ENCODE data around the gene WDR77. TPM values are rescaled to one million over a fixed set of nuclear protein-coding genes. Genes with fewer than 3 reads are reported as not detected.

WDR77 gene
- total RNA-seq, 1 experiment from 2014 or later: 62.1 TPM

GRCh38 chr1:111486431-111486830 lies 37.4 kb upstream of the WDR77 start:
- H3K9me2 ChIP-seq (replicated peaks; ENCODE audit: low read length): no peaks in the 10 kb centered on the region
- no TSS peak for BruUV-seq (replicated peaks)
- peak; percentile 39; the same call in 1 of the 2 replicates for ATAC-seq
- 0 out of 2 replicates have a peak overlapping the region, but pooled peaks have one; percentile 2 for H3K4me2 ChIP-seq (ENCODE audit: low read length)
- no peak overlapping the region for H3K4me3 ChIP-seq (ENCODE audit: low read length)
- no peaks in the 10 kb centered on the region for H3K79me2 ChIP-seq (ENCODE audit: low read length)
- no peaks in the 10 kb centered on the region for H3K27me3 ChIP-seq (ENCODE audit: low read length)
- peaks cover 9% of the 10 kb centered on the region for H3K4me1 ChIP-seq (ENCODE audit: insufficient read depth, low read length)
- H4K20me1 ChIP-seq (ENCODE audit: low read length): no peaks in the 10 kb centered on the region
- no peaks in the 10 kb centered on the region for H3F3A ChIP-seq (ENCODE audit: low read length, unreplicated experiment)
- no peaks in the 10 kb centered on the region for H3K9me3 ChIP-seq (ENCODE audit: low read length)
- no peaks in the 10 kb centered on the region for H3K36me3 ChIP-seq (ENCODE audit: low read depth, low read length)
- DNase-seq: peak; percentile 69
- intact Hi-C loops (cut with micrococcal nuclease): no loop called here
- H2AFZ ChIP-seq (ENCODE audit: low read length): no peak overlapping the region
- H3K27ac ChIP-seq (ENCODE audit: low read length): no peak overlapping the region
- ChIA-PET POLR2A (ENCODE audit: unreplicated experiment) (no interaction called here), CTCF (interaction anchor here (0.7 to 0.8 kb wide), 2 partner anchors 228 to 456 kb away, joined by 4 read pairs; no protein-coding TSS in a partner anchor)
- TF ChIP-seq EZH2phosphoT487 (IDR thresholded peaks at IDR 0.05; ENCODE audit: borderline replicate concordance, low read length) (no peak), CTCF (conservative IDR thresholded peaks at IDR 0.05; ENCODE audit: low read depth, low read length) (no peak), EZH2 (IDR thresholded peaks at IDR 0.05; ENCODE audit: low read length, unreplicated experiment) (no peak)
- H3K9ac ChIP-seq (ENCODE audit: low read length): no peak overlapping the region

- H3K4me1 ChIP-seq (ENCODE audit: insufficient read depth, low read length): peaks cover 9% of the 10 kb centered on the region
- no peaks in the 10 kb centered on the region for H3K9me3 ChIP-seq (ENCODE audit: low read length)
- CTCF ChIA-PET: no interaction called here
- H3K27ac ChIP-seq (ENCODE audit: low read length): no peak overlapping the region
- DNase-seq (no peak), ATAC-seq (no peak)
- TF ChIP-seq EZH2 (IDR thresholded peaks at IDR 0.05; ENCODE audit: low read length, unreplicated experiment) (no peak), EZH2phosphoT487 (IDR thresholded peaks at IDR 0.05; ENCODE audit: borderline replicate concordance, low read length) (no peak), CTCF (conservative IDR thresholded peaks at IDR 0.05; ENCODE audit: low read depth, low read length) (no peak)
- no peak overlapping the region for H3K4me3 ChIP-seq (ENCODE audit: low read length)
- no peaks in the 10 kb centered on the region for H3K79me2 ChIP-seq (ENCODE audit: low read length)
- H3F3A ChIP-seq (ENCODE audit: low read length, unreplicated experiment): no peaks in the 10 kb centered on the region
- H3K9me2 ChIP-seq (replicated peaks; ENCODE audit: low read length): no peaks in the 10 kb centered on the region
- POLR2A ChIA-PET (ENCODE audit: unreplicated experiment): no interaction called here
- no TSS peak for BruUV-seq (replicated peaks)
- H2AFZ ChIP-seq (ENCODE audit: low read length): no peak overlapping the region
- H3K36me3 ChIP-seq (ENCODE audit: low read depth, low read length): no peaks in the 10 kb centered on the region
- H3K9ac ChIP-seq (ENCODE audit: low read length): no peak overlapping the region
- H3K27me3 ChIP-seq (ENCODE audit: low read length): no peaks in the 10 kb centered on the region
- H4K20me1 ChIP-seq (ENCODE audit: low read length): no peaks in the 10 kb centered on the region
- intact Hi-C loops (cut with micrococcal nuclease): no loop called here
- H3K4me2 ChIP-seq (ENCODE audit: low read length): no peak overlapping the region
These were observed 35.5 kb upstream of the WDR77 start for GRCh38 chr1:111484391-111485026.

GRCh38 chr1:111483876-111484275 lies 34.8 kb upstream of the WDR77 start:
- intact Hi-C loops (cut with micrococcal nuclease): no loop called here
- Histone ChIP-seq H3K79me2 (ENCODE audit: low read length) (no peaks in the 10 kb centered on the region), H3K4me2 (ENCODE audit: low read length) (no peak overlapping the region), H3K4me1 (ENCODE audit: insufficient read depth, low read length) (peaks cover 9% of the 10 kb centered on the region), H3K9me2 (replicated peaks; ENCODE audit: low read length) (no peaks in the 10 kb centered on the region), H3K36me3 (ENCODE audit: low read depth, low read length) (no peaks in the 10 kb centered on the region), H3K9me3 (ENCODE audit: low read length) (no peaks in the 10 kb centered on the region), H3K27me3 (ENCODE audit: low read length) (no peaks in the 10 kb centered on the region), H3F3A (ENCODE audit: low read length, unreplicated experiment) (no peaks in the 10 kb centered on the region), H3K27ac (ENCODE audit: low read length) (no peak overlapping the region), H3K9ac (ENCODE audit: low read length) (no peak overlapping the region), H4K20me1 (ENCODE audit: low read length) (no peaks in the 10 kb centered on the region), H2AFZ (ENCODE audit: low read length) (no peak overlapping the region), H3K4me3 (ENCODE audit: low read length) (no peak overlapping the region)
- ATAC-seq: no peak
- DNase-seq: no peak
- TF ChIP-seq EZH2 (IDR thresholded peaks at IDR 0.05; ENCODE audit: low read length, unreplicated experiment): no peak
- ChIA-PET POLR2A (ENCODE audit: unreplicated experiment) (no interaction called here), CTCF (no interaction called here)
- BruUV-seq (replicated peaks): no TSS peak

All from PC-3 (cell line).